Upper lobe of left lung (tissue), 6 donors: ENCODE data around the gene PDGFD. TPM values are rescaled to one million over a fixed set of nuclear protein-coding genes. Genes with fewer than 3 reads are reported as not detected.

Source experiments
- ATAC-seq, 2 donors: fragments of 200-7000 bp; cut with Tn5 transposase; one replicate each; pipeline ENCODE4 v1.9.1; 2022; ENCODE audit warnings: mild to moderate bottlenecking in 2 of 2, moderate library complexity in 2 of 2; ENCODE audit not compliant: low FRiP score in 2 of 2
- DNase-seq, 2 donors: peaks; one replicate each; pipeline ENCODE4 v3.0.0-alpha.2; 2019 to 2020
- H3K27ac ChIP-seq, 4 donors: fragments of 200-600 bp; sonication (generic); one replicate each; pipeline ENCODE4 v1.5.1; 2016 to 2019
- H3K27me3 ChIP-seq, 4 donors: fragments of 200-600 bp; sonication (generic); one replicate each; pipeline ENCODE4 v1.5.1; 2017 to 2019
- H3K36me3 ChIP-seq, 4 donors: fragments of 200-600 bp; sonication (generic); one replicate each; pipeline ENCODE4 v1.5.1; 2016 to 2019
- H3K4me1 ChIP-seq, 4 donors: fragments of 200-600 bp; sonication (generic); one replicate each; pipeline ENCODE4 v1.5.1; 2018 to 2019
- H3K4me3 ChIP-seq, 4 donors: fragments of 200-600 bp; sonication (generic); one replicate each; pipeline ENCODE4 v1.5.1; 2017 to 2019; ENCODE audit warnings: mild to moderate bottlenecking in 2 of 4, moderate library complexity in 1 of 4
- H3K9me3 ChIP-seq, 4 donors: fragments of 200-600 bp; sonication (generic); one replicate each; pipeline ENCODE4 v1.5.1; 2018 to 2019
- EP300 ChIP-seq, 4 donors: sonication (generic); formaldehyde crosslinking; IDR thresholded peaks; one replicate each; pipeline ENCODE4 v1.5.1; 2017; ENCODE audit warnings: antibody characterized with exemption in 4 of 4, control low read depth in 2 of 4
- POLR2A ChIP-seq, 4 donors: fragments of 450-650 bp; IDR thresholded peaks; one replicate each; pipeline ENCODE4 v1.5.1; 2016 to 2017; ENCODE audit warnings: antibody characterized with exemption in 4 of 4, mild to moderate bottlenecking in 2 of 4
- POLR2AphosphoS5 ChIP-seq, 2 donors: sonication (generic); formaldehyde crosslinking; IDR thresholded peaks; one replicate each; pipeline ENCODE4 v1.5.1; 2017; ENCODE audit warnings: antibody characterized with exemption in 2 of 2
- WGBS, 2 donors: methylation state at CpG; one replicate each; pipeline ENCODE4 v1.1.5; 2017 to 2018; 5-methylcytosine and 5-hydroxymethylcytosine counted together
- total RNA-seq, 6 donors: library from RNA; depleted of rRNA in 4 of 6; stranded (reverse); fragments of >200 nt in 4 of 6; gene quantifications; one replicate each; pipeline versions ENCODE4 v1.1.0 to v1.2.1, GENCODE V29; 2016 to 2021
- TF ChIP-seq, protein P1 (sequence below), 6 experiments: fragments of 450-650 bp in 4 of 6; fragments of 200-600 bp in 2 of 6; sonication (generic) in 2 of 6; IDR thresholded peaks; one replicate each; pipeline ENCODE4 v1.5.1; 2016 to 2019; ENCODE audit warnings: antibody characterized with exemption in 6 of 6
- donor health status: DM: no; HTN: no; CAD: no; lungs with moderate emphysema.
- donor health status: DM: no; HTN: yes; CAD: no; lungs with severe emphysema.

Gene PDGFD
- total RNA-seq, 6 donors from 2014 or later, result 2.1 to 6.6 (median 2.7) TPM; not detected in 1

DNA sequence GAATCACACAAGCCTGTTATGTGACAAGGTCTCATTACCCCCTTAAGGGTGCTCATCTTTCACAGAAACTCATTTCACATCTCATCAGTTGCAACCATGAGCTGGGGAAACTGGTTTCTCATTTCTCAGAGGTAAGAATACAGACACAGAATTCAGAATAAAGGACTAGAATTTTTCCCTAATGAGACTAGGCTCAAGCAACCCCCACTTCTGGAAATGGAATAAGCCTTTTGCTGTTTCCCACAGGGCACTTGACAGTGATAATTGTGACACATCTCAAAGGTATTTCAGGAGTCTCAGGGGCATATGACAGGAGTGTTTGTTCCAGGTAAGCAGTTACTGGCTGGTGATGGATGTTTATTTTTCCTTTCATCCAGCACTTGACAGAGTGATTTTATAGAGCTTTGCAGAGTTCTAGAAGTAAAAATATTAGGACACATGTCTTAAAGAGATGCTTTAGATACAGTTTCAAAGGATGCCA lies 240.5 kb downstream of the PDGFD start:
- DNase-seq (no peak), ATAC-seq (no peak)

DNA sequence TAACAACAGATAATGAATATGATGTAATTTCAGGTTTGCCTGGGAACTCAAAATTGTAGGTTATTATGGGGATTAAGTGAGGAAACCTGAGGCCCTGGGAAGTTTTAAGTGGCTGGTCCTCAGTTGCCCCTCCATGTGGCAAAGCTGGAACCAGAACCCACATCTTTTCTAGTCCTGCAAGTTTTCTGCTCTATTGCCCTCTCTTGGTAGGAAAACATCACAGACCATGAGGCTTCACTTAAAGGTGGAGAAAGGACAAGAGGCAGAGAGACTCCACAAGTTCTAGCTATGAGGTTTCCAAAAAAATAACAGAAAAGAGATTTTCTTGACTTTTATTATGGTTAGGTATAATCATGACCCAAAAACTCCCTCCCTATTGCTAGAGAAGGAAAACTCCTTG lies 243.0 kb downstream of the PDGFD start:
- Histone ChIP-seq H3K27ac (no peak overlapping the region), H3K4me3 (no peak overlapping the region), H3K4me1 (no peaks in the 10 kb centered on the region), H3K9me3 (no peaks in the 10 kb centered on the region), H3K27me3 (no peaks in the 10 kb centered on the region), H3K36me3 (no peaks in the 10 kb centered on the region)
- ATAC-seq (no peak), DNase-seq (no peak)
- TF ChIP-seq EP300 (IDR thresholded peaks at IDR 0.05), result no peak
- TF ChIP-seq POLR2AphosphoS5 (IDR thresholded peaks at IDR 0.05), result no peak
- TF ChIP-seq, protein P1, sequence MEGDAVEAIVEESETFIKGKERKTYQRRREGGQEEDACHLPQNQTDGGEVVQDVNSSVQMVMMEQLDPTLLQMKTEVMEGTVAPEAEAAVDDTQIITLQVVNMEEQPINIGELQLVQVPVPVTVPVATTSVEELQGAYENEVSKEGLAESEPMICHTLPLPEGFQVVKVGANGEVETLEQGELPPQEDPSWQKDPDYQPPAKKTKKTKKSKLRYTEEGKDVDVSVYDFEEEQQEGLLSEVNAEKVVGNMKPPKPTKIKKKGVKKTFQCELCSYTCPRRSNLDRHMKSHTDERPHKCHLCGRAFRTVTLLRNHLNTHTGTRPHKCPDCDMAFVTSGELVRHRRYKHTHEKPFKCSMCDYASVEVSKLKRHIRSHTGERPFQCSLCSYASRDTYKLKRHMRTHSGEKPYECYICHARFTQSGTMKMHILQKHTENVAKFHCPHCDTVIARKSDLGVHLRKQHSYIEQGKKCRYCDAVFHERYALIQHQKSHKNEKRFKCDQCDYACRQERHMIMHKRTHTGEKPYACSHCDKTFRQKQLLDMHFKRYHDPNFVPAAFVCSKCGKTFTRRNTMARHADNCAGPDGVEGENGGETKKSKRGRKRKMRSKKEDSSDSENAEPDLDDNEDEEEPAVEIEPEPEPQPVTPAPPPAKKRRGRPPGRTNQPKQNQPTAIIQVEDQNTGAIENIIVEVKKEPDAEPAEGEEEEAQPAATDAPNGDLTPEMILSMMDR (IDR thresholded peaks at IDR 0.05), result no peak
- no peak for TF ChIP-seq POLR2A (IDR thresholded peaks at IDR 0.05)

More for the DNA sequence above, 240.5 kb downstream of the PDGFD start:
- H3K27me3 ChIP-seq, result no peaks in the 10 kb centered on the region
- H3K36me3 ChIP-seq, result no peaks in the 10 kb centered on the region
- TF ChIP-seq, protein P1 (IDR thresholded peaks at IDR 0.05), result no peak
- TF ChIP-seq POLR2AphosphoS5 (IDR thresholded peaks at IDR 0.05), result no peak
- no peak for TF ChIP-seq POLR2A (IDR thresholded peaks at IDR 0.05)
- TF ChIP-seq EP300 (IDR thresholded peaks at IDR 0.05), result no peak
- no peaks in the 10 kb centered on the region for H3K9me3 ChIP-seq
- H3K4me1 ChIP-seq, result no peaks in the 10 kb centered on the region
- no peak overlapping the region for H3K4me3 ChIP-seq
- H3K27ac ChIP-seq, result no peak overlapping the region

DNA sequence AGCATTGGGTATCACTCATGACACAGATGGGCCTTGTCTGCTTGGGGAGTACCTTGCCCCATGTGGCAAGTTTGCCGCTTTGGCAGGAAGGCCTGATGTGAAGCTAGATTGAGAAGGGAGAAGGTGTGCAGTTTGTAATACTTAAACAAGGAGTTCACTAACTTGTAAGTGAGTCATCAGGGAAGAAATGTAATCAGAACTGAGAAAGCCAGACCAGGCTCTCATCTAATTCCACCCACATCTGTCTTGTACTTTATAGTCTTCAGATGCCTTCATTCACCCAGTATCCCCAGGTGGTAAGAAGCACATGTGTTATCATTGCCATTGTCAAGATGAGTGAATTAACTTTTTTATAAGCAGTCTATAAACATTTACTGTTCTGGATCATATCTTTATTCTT lies 243.5 kb downstream of the PDGFD start:
- H3K9me3 ChIP-seq, result no peaks in the 10 kb centered on the region
- 94 to 100% methylated on average over 1 of the region's 1 CpG for WGBS, 2 donors
- no peaks in the 10 kb centered on the region for H3K36me3 ChIP-seq
- ATAC-seq (no peak), DNase-seq (no peak)
- TF ChIP-seq POLR2AphosphoS5 (IDR thresholded peaks at IDR 0.05), result no peak
- TF ChIP-seq, protein P1 (IDR thresholded peaks at IDR 0.05), result no peak
- TF ChIP-seq EP300 (IDR thresholded peaks at IDR 0.05), result no peak
- TF ChIP-seq POLR2A (IDR thresholded peaks at IDR 0.05), result no peak
- H3K4me1 ChIP-seq, result no peaks in the 10 kb centered on the region
- H3K27me3 ChIP-seq, result no peaks in the 10 kb centered on the region
- no peak overlapping the region for H3K27ac ChIP-seq
- H3K4me3 ChIP-seq, result no peak overlapping the region

DNA sequence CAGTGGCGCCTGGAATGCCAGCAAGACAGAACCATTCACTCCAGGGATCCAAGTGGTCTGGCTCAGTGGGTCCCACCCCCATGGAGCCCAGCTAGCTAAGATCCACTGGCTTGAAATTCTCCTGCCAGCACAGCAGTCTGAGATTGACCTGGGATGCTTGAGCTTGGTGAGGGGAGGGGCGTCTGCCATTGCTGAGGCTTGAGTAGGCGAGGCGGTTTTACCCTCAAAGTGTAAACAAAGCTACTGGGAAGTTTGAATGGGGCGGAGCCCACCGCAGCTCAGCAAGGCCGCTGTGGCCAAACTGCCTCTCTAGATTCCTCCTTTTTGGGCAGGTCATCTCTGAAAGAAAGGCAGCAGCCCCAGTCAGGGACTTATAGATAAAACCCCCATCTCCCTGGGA lies 253.2 kb downstream of the PDGFD start:
- no peak overlapping the region for H3K27ac ChIP-seq
- H3K36me3 ChIP-seq, result no peaks in the 10 kb centered on the region
- no peak overlapping the region for H3K4me3 ChIP-seq
- H3K4me1 ChIP-seq, result no peaks in the 10 kb centered on the region
- no peak for ATAC-seq
- WGBS, 2 donors, result 85 to 88% methylated on average over 6 of the region's 7 CpGs
- TF ChIP-seq, protein P1 (IDR thresholded peaks at IDR 0.05), result no peak
- TF ChIP-seq POLR2AphosphoS5 (IDR thresholded peaks at IDR 0.05) (no peak), EP300 (IDR thresholded peaks at IDR 0.05) (no peak), POLR2A (IDR thresholded peaks at IDR 0.05) (no peak)
- H3K9me3 ChIP-seq, result no peaks in the 10 kb centered on the region
- H3K27me3 ChIP-seq, result no peaks in the 10 kb centered on the region
- DNase-seq, result peak in 1 of 2 donors; percentile 9
